ENCODE results near the gene FBN2.

DNA sequence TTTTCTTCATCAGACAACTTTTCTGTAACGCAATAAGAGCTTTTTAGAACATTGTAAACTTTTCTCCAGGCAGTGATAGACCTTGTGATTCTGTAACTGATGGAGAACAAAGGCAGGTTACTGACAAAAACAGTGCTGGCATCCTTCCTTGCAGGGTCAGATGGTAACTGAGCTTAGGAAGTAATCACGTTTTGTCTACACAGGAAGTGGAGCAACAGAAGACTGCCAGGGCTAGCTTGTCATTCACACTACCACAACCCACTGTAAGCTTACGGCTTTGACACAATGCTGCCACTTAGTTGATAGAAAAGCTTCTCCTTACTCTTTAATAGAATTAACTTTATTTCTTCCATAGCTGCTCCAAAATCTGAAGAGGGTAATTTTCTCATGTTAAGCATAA, 46.8 kb downstream of the FBN2 start:
- TF ChIP-seq, protein P1, sequence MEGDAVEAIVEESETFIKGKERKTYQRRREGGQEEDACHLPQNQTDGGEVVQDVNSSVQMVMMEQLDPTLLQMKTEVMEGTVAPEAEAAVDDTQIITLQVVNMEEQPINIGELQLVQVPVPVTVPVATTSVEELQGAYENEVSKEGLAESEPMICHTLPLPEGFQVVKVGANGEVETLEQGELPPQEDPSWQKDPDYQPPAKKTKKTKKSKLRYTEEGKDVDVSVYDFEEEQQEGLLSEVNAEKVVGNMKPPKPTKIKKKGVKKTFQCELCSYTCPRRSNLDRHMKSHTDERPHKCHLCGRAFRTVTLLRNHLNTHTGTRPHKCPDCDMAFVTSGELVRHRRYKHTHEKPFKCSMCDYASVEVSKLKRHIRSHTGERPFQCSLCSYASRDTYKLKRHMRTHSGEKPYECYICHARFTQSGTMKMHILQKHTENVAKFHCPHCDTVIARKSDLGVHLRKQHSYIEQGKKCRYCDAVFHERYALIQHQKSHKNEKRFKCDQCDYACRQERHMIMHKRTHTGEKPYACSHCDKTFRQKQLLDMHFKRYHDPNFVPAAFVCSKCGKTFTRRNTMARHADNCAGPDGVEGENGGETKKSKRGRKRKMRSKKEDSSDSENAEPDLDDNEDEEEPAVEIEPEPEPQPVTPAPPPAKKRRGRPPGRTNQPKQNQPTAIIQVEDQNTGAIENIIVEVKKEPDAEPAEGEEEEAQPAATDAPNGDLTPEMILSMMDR (IDR thresholded peaks at IDR 0.05; ENCODE audit: low read depth, low read length): no peak
- TF ChIP-seq POLR2A (IDR thresholded peaks at IDR 0.05; ENCODE audit: extremely low read depth, insufficient read length) (no peak), MYC (IDR thresholded peaks at IDR 0.05; ENCODE audit: low read depth, low read length) (no peak)
- TF ChIP-seq, protein P2, sequence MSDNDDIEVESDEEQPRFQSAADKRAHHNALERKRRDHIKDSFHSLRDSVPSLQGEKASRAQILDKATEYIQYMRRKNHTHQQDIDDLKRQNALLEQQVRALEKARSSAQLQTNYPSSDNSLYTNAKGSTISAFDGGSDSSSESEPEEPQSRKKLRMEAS (IDR thresholded peaks at IDR 0.05; ENCODE audit: low read depth, low read length): no peak
